Measurements from ENCODE around the gene CPEB3.

DNA sequence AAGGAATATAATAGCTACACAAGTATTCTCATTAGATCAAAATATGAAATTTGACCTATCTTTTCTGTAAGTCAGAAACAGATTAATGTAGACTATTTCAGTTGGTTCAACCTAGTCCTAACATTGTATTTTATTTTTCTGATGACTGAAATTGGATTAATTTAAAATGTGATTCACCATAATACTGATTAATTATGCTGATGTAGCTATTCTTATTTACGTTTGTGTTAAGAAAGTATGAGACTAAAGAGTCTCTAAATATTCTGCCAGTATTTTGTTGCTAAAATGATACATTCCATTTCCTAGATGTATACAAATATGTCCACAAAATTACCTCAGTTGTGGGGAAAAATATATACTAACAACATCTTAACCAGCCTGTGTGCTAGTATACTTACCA lies 18.4 kb upstream of the CPEB3 start:
- TF ChIP-seq, protein P1, sequence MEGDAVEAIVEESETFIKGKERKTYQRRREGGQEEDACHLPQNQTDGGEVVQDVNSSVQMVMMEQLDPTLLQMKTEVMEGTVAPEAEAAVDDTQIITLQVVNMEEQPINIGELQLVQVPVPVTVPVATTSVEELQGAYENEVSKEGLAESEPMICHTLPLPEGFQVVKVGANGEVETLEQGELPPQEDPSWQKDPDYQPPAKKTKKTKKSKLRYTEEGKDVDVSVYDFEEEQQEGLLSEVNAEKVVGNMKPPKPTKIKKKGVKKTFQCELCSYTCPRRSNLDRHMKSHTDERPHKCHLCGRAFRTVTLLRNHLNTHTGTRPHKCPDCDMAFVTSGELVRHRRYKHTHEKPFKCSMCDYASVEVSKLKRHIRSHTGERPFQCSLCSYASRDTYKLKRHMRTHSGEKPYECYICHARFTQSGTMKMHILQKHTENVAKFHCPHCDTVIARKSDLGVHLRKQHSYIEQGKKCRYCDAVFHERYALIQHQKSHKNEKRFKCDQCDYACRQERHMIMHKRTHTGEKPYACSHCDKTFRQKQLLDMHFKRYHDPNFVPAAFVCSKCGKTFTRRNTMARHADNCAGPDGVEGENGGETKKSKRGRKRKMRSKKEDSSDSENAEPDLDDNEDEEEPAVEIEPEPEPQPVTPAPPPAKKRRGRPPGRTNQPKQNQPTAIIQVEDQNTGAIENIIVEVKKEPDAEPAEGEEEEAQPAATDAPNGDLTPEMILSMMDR (IDR thresholded peaks at IDR 0.05) = no peak
- TF ChIP-seq POLR2A (IDR thresholded peaks at IDR 0.05) = no peak

Measured in body of pancreas (tissue), 4 donors.